NOMO-1 (cell line): Measurements from ENCODE around the gene PROZ.

ENCODE experiments used
- DNase-seq, 2 experiments: peaks; one replicate each; lab custom pipeline; 2025; ENCODE audit not compliant: unreplicated experiment in 2 of 2; lab: John Stamatoyannopoulos, UW

Gene PROZ

GRCh38 chr13:113171250-113172125, 13.0 kb downstream of the PROZ start:
- DNase-seq, result no peak

GRCh38 chr13:113172419-113172926, 14.0 kb downstream of the PROZ start:
- no peak for DNase-seq

- DNase-seq, result no peak
These were observed 17.8 kb downstream of the PROZ start for GRCh38 chr13:113176280-113176679.

DNA sequence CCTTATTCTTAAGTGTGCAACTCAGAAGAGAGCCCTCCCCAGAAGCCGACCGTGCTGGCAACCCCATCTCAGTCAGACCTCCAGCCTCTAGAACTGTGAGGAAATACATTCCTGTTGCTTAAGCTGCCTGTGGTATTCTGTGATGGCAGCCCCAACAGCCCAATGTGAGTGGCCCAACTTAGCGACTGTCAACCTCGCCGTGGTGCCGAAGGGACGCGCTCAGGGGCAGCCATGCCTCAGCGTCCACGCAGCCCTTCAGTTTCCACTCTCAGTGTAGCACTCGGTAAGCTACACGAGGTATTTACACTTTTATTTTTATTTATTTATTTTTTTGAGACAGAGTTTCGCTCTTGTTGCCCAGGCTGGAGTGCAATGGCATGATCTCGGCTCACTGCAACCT, 18.4 kb downstream of the PROZ start:
- DNase-seq, result no peak

DNA sequence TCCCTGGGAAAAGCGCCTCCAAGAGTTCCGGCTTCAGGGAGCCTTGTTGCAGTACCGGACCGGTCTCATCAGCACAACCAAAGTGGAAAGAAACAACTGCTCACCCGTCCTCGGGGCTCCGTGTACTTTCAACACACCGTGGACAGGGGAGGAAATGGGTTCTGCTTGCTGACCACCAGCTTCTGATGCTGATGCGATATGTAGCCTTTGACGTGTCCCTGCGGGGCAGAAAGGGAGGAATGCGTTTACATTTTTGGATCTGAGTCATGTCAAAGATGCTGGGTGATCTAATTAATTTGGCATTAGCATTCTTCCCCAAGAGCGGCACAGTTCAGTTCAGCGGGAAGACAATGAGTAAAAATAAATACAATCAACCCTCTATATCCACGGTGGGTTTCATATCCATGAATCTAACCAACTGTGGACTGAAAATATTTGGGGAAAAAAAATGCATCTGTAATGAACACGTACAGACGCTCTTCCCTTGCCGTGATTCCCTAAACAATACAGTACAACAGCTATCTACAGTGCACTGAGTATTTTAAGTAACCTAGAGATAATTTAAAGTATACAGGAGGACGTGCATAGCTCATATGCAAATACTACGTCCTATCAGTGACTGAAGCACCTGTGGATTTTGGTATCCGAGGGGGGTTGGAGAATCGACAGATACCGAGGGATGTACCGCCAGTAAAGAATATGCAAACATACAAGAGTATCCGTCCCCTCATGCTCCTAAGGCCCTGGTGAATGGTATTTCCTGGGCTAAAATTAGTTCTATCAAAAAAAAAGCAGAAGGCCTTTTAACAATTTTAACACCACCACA, 19.8 kb downstream of the PROZ start:
- no peak for DNase-seq

- no peak for DNase-seq
These were observed 20.4 kb downstream of the PROZ start for GRCh38 chr13:113178896-113179167.

DNA sequence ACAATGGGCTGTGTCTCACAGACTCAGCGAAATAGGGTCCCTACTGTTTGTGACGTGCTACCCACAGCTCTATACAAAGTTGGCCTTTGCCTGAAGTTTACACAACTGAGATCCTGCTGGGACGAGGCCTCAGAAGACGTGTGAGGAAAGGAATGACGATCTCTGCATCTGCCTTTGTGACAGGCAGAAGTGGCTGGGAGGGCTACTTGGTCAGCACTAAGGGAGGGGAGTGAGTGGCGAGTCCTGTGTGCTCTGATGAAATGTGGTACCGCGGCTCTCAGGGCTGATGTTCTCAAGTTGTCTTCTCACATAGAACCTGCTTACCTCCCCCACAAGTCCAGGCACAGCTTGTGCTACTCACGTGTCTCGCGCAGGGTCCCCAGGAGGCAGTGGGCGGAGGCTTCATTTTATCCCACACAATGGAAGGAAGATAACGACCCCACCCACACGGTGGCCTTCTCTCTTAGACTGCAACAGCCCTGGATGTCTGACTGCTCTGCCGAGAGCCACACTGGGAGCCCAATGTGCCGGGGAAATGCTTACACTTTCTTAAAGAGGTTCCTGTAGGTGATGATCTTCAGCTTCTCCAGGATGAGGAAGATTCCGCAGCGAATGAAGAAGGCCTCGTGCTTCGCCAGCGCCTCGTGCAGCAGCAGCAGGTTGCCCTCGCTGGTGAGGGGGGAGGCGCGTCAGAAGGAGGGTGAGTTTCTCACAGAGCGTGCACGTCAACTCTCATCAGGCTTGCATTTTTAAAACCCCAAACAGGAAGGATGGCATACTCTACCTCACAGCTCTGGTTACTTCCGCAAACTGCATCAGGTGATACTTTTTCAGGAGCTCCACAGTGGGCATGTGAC, 21.2 kb downstream of the PROZ start:
- no peak for DNase-seq

DNA sequence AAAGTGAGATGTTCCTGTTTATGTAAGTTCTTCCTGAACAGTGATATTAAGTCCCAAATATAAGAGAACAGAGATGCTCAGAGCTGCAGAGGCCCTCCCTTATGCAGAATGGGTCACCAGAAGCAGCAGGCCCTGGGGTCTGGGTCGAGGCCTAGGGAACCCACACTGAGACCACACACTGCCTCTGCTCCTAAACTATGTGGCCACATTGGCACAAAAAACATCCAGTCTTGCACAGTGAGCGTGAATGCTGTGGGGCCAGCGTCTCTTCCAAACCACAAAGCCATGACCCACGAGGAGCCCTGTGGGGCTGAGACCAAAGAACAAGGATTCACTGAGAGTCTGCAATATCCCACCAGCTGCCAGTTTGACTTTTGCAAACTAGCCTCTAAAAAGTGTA, 23.6 kb downstream of the PROZ start:
- DNase-seq, result no peak

- DNase-seq, result no peak
These were observed 25.1 kb downstream of the PROZ start for GRCh38 chr13:113183450-113184129.

GRCh38 chr13:113184568-113185440, 26.4 kb downstream of the PROZ start:
- no peak for DNase-seq

DNA sequence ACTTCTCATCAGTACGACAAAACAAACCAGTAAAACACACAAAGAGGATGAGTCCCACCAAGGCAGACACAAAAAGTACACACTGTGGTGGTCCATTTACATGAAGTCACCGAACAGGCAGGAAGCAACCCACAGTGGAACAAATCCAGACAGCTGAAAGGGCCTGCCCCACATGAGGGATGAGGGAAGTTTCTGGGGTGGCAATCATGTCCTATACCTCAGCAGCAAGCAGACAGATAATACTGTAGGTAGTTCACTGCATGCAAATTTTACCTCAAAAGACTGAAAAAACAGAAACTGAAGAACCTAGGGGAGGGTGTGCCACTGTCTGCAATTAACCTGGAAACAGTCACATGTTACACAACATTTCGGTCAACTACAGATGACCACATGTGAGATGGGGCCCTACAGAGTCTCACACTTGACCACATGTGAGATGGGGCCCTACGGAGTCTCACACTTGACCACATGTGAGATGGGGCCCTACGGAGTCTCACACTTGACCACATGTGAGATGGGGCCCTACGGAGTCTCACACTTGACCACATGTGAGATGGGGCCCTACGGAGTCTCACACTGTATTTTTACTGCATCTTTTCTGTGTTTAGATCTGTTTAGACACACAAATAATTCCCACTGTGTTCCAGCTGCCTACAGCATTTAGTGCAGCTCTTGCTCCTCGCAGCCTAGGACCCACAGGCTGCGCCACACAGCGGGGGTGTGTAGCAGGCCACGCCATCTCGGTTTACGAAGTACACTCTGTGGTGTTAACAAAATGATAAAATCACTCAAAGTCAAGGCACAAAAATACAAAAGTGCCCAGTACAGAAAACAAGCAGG, 27.8 kb downstream of the PROZ start:
- peak in 1 of 2 experiments; percentile 29 for DNase-seq

- peak; percentile 56 to 80 for DNase-seq
These were observed 28.8 kb downstream of the PROZ start for GRCh38 chr13:113187263-113187669.

- no peak for DNase-seq
These were observed 29.6 kb downstream of the PROZ start for GRCh38 chr13:113187883-113188665.

DNA sequence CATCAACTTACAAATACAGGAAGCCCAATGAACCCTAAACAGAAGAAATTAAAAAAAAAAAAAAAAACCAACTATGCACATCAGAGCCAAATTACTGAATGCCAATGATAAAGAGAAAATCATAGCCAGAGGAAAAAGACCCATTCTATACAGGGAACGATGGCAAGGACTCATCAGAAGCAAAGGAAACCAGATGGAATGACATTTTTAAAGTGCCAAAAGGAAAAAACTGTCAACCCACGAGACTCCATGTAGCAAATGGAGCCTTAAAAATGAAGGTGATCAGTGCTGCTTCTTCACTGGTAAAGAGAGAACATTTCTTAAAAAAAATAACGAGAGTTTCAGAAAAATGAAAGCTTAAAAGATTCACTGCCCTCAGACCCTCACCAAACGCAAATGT, 31.7 kb downstream of the PROZ start:
- no peak for DNase-seq

GRCh38 chr13:113192279-113192678, 33.8 kb downstream of the PROZ start:
- no peak for DNase-seq

DNA sequence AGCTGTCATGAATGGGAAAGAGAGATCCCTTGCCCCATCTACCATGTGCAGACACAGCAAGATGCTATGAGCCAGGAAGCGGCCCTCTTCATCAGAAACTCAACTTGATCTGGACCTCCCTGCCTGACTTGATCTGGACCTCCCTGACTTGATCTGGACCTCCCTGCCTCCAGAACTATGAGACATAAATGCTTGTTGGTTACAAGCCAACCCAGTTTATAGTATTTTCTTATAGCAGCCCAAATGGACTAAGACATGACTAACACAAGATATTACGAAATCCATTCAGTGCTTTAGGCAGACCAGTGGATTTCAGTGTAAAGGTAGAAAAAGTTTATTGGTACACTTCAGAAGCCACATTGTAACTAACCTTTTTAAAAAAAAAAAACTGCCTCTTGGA, 34.5 kb downstream of the PROZ start:
- peak in 1 of 2 experiments; percentile 21 for DNase-seq

DNA sequence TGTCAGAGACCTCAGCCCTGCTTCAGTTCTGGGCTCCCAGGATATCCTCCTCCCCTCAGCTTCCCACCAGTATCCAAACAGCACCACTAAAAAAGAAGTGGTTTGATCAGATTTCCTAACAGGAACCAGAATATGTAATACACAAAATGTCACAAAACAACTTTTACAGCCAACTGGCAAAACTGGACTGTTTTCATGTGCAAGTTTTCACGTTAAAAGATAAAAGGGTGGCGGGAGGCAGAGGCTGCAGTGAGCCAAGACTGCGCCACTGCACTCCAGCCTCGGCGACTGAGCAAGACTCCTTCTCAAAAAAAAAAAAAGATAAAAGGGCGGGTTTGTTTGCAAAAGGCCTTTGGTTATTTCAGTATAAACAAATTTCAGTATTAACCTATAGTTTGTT, 36.9 kb downstream of the PROZ start:
- DNase-seq, result no peak
